CD4-positive, alpha-beta T cell treated with Interferon gamma for 1 hour (primary cell): ENCODE measurements around the gene PALM2AKAP2.
"Not testable (repeated sequence)": the region's sequence is repeated elsewhere in the genome, so short reads cannot be mapped to it uniquely, and the experiment has no call there.

Experiments used
- DNase-seq: peaks from one replicate; pipeline ENCODE4 v3.0.0-alpha.2; 2020

The PALM2AKAP2 gene

GRCh38 chr9:109811876-109812275 lies 31.9 kb downstream of the PALM2AKAP2 start:
- no peak for DNase-seq

- DNase-seq: no peak
Observed at GRCh38 chr9:109812331-109812730, 32.3 kb downstream of the PALM2AKAP2 start.

- DNase-seq: no peak
Observed at GRCh38 chr9:109812818-109813281, 32.9 kb downstream of the PALM2AKAP2 start.

GRCh38 chr9:109813303-109813702 lies 33.3 kb downstream of the PALM2AKAP2 start:
- no peak for DNase-seq

- no peak for DNase-seq
Observed at GRCh38 chr9:109813829-109814228, 33.8 kb downstream of the PALM2AKAP2 start.

GRCh38 chr9:109815366-109815947 lies 35.5 kb downstream of the PALM2AKAP2 start:
- DNase-seq: no peak

GRCh38 chr9:109816490-109816889 lies 36.5 kb downstream of the PALM2AKAP2 start:
- no peak for DNase-seq

GRCh38 chr9:109817146-109817845 lies 37.3 kb downstream of the PALM2AKAP2 start:
- no peak for DNase-seq

GRCh38 chr9:109817846-109818472 lies 38.0 kb downstream of the PALM2AKAP2 start:
- DNase-seq: no peak

GRCh38 chr9:109821711-109822110 lies 41.7 kb downstream of the PALM2AKAP2 start:
- no peak for DNase-seq

GRCh38 chr9:109825383-109825782 lies 45.4 kb downstream of the PALM2AKAP2 start:
- not testable (repeated sequence) for DNase-seq

- no peak for DNase-seq
Observed at GRCh38 chr9:109826559-109826958, 46.6 kb downstream of the PALM2AKAP2 start.

GRCh38 chr9:109828254-109828653 lies 48.3 kb downstream of the PALM2AKAP2 start:
- no peak for DNase-seq
